Lung (tissue), 12 donors: ENCODE measurements around the gene TMEM200C. TPM values are rescaled to one million over a fixed set of nuclear protein-coding genes. Genes with fewer than 3 reads are reported as not detected.
A peak's percentile ranks its signal among the peaks of the same experiment; 100 is the strongest.
"Not testable (repeated sequence)": the region's sequence is repeated elsewhere in the genome, so short reads cannot be mapped to it uniquely, and the experiment has no call there.

ENCODE experiments used
- ATAC-seq: fragments of 200-7000 bp; cut with Tn5 transposase; one replicate; pipeline ENCODE4 v1.9.1; 2020; ENCODE audit warnings: moderate number of reproducible peaks; ENCODE audit not compliant: insufficient read depth, low FRiP score
- DNase-seq, 3 donors: peaks; one replicate each; pipeline ENCODE4 v3.0.0-alpha.2; 2013 to 2017
- H3K27ac ChIP-seq, 2 donors: one replicate each; pipeline ENCODE4 v1.5.1; 2013; ENCODE audit warnings: mild to moderate bottlenecking in 2 of 2, moderate library complexity in 2 of 2, control low read depth in 1 of 2, inconsistent platforms in 1 of 2, low read depth in 1 of 2, low read length in 1 of 2
- H3K27me3 ChIP-seq, 3 donors: one replicate each; pipeline ENCODE4 v1.5.1; 2013; ENCODE audit warnings: low read length in 2 of 3; ENCODE audit not compliant: control insufficient read depth in 3 of 3, insufficient read depth in 3 of 3
- H3K36me3 ChIP-seq, 4 donors: one replicate each; pipeline ENCODE4 v1.5.1; 2013; ENCODE audit warnings: low read length in 4 of 4, mild to moderate bottlenecking in 1 of 4, moderate library complexity in 1 of 4; ENCODE audit not compliant: control insufficient read depth in 4 of 4, insufficient read depth in 4 of 4
- H3K4me1 ChIP-seq, 5 donors: one replicate each; pipeline ENCODE4 v1.5.1; 2013; ENCODE audit warnings: low read length in 5 of 5, mild to moderate bottlenecking in 2 of 5, moderate library complexity in 1 of 5; ENCODE audit not compliant: control insufficient read depth in 5 of 5, insufficient read depth in 5 of 5
- H3K4me3 ChIP-seq: one replicate; pipeline ENCODE4 v1.5.1; 2013; ENCODE audit warnings: mild to moderate bottlenecking, control low read depth, moderate library complexity
- H3K9ac ChIP-seq, 2 donors: one replicate each; pipeline ENCODE4 v1.5.1; 2013; ENCODE audit warnings: low read length in 2 of 2, control low read depth in 1 of 2; ENCODE audit not compliant: insufficient read depth in 1 of 2
- H3K9me3 ChIP-seq, 4 donors: one replicate each; pipeline ENCODE4 v1.5.1; 2013; ENCODE audit warnings: low read length in 3 of 4, mild to moderate bottlenecking in 1 of 4, moderate library complexity in 1 of 4; ENCODE audit not compliant: control insufficient read depth in 4 of 4, insufficient read depth in 3 of 4
- CTCF ChIP-seq: IDR thresholded peaks from 2 replicates; pipeline ENCODE4 v1.5.1; 2012; ENCODE audit warnings: mild to moderate bottlenecking; ENCODE audit errors: control extremely low read depth, extremely low read depth
- WGBS, 2 donors: extraction: QIAGEN DNeasy Blood & Tissue Kit; methylation state at CpG; one replicate each; pipeline ENCODE4 v1.1.7; 2013; 5-methylcytosine and 5-hydroxymethylcytosine counted together
- polyA plus RNA-seq, 2 donors: library from polyadenylated mRNA; stranded (reverse); fragments of 200-250 nt; gene quantifications; one replicate each; pipeline ENCODE4 v1.2.1, GENCODE V29; 2013
- total RNA-seq, 2 donors: library from RNA; depleted of rRNA in 1 of 2; stranded (reverse); fragments of >200 nt in 1 of 2; gene quantifications; one replicate each; pipeline ENCODE4 v1.2.1, GENCODE V29; 2014 to 2021
- donor health status: control.
- donor health status: control.
- donor health status: Bipolar disorder and iron deficiency.
- donor health status: healthy.
- donor health status: DM: yes; HTN: yes; CAD: no.

The TMEM200C gene
- total and polyA plus RNA-seq, 4 donors: 0.12 to 1.3 (median 0.39) TPM

GRCh38 chr18:5871426-5871825 is 23.9 kb downstream of the TMEM200C start:
- no peak overlapping the region for H3K27ac ChIP-seq
- TF ChIP-seq CTCF: no peak
- H3K9ac ChIP-seq: no peak overlapping the region
- H3K4me1 ChIP-seq: no peaks in the 10 kb centered on the region
- ATAC-seq (no peak), DNase-seq (no peak)
- H3K9me3 ChIP-seq: no peaks in the 10 kb centered on the region
- WGBS, 2 donors: 53 to 70% methylated on average over 1 of the region's 1 CpG
- H3K27me3 ChIP-seq: peaks cover 0 to under 1% (median 0%) of the 10 kb centered on the region in 3 donors
- no peaks in the 10 kb centered on the region for H3K36me3 ChIP-seq
- no peak overlapping the region for H3K4me3 ChIP-seq

GRCh38 chr18:5868218-5868854 is 27.0 kb downstream of the TMEM200C start:
- no peak overlapping the region for H3K4me3 ChIP-seq
- no peak overlapping the region for H3K9ac ChIP-seq
- no peaks in the 10 kb centered on the region for H3K9me3 ChIP-seq
- no peaks in the 10 kb centered on the region for H3K36me3 ChIP-seq
- peaks cover 0 to 3% (median 0%) of the 10 kb centered on the region in 3 donors for H3K27me3 ChIP-seq
- TF ChIP-seq CTCF: peak; percentile 59
- H3K4me1 ChIP-seq: no peaks in the 10 kb centered on the region
- DNase-seq (peak; percentile 88 to 96 (median 94)), ATAC-seq (peak; percentile 89)
- WGBS, 2 donors: 48 to 49% methylated on average over 13 of the region's 13 CpGs
- no peak overlapping the region for H3K27ac ChIP-seq

- H3K27ac ChIP-seq: no peak overlapping the region
- WGBS, 2 donors: 95 to 97% methylated on average over 1 of the region's 1 CpG
- peaks cover 0 to 4% (median 0%) of the 10 kb centered on the region in 4 donors for H3K9me3 ChIP-seq
- H3K9ac ChIP-seq: no peak overlapping the region
- H3K4me1 ChIP-seq: no peaks in the 10 kb centered on the region
- TF ChIP-seq CTCF: no peak
- peaks cover 0 to 3% (median 0%) of the 10 kb centered on the region in 3 donors for H3K27me3 ChIP-seq
- no peaks in the 10 kb centered on the region for H3K36me3 ChIP-seq
- no peak for ATAC-seq
- no peak overlapping the region for H3K4me3 ChIP-seq
- no peak for DNase-seq
Measured at GRCh38 chr18:5865521-5865920, 29.8 kb downstream of the TMEM200C start.

- 32 to 77% methylated on average over 1 of the region's 1 CpG for WGBS, 2 donors
- H3K9ac ChIP-seq, DNase-seq, H3K36me3 ChIP-seq, H3K27ac ChIP-seq, H3K9me3 ChIP-seq, H3K27me3 ChIP-seq, ATAC-seq, H3K4me1 ChIP-seq, H3K4me3 ChIP-seq: not testable (repeated sequence)
Measured at GRCh38 chr18:5862127-5862526, 33.2 kb downstream of the TMEM200C start.
